ENCODE measurements around the gene CBR1. TPM values are rescaled to one million over a fixed set of nuclear protein-coding genes. Genes with fewer than 3 reads are reported as not detected.
A peak's percentile ranks its signal among the peaks of the same experiment; 100 is the strongest.

Gene CBR1
- total and polyA plus RNA-seq, 2 of the 8 experiments (the other 6 are each of a cell fraction or from before 2014, with no cell fraction given) = 1.8 to 207 TPM

- TF ChIP-seq, protein P1, sequence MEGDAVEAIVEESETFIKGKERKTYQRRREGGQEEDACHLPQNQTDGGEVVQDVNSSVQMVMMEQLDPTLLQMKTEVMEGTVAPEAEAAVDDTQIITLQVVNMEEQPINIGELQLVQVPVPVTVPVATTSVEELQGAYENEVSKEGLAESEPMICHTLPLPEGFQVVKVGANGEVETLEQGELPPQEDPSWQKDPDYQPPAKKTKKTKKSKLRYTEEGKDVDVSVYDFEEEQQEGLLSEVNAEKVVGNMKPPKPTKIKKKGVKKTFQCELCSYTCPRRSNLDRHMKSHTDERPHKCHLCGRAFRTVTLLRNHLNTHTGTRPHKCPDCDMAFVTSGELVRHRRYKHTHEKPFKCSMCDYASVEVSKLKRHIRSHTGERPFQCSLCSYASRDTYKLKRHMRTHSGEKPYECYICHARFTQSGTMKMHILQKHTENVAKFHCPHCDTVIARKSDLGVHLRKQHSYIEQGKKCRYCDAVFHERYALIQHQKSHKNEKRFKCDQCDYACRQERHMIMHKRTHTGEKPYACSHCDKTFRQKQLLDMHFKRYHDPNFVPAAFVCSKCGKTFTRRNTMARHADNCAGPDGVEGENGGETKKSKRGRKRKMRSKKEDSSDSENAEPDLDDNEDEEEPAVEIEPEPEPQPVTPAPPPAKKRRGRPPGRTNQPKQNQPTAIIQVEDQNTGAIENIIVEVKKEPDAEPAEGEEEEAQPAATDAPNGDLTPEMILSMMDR (IDR thresholded peaks at IDR 0.05; ENCODE audit: control extremely low read depth in 1 of 3, insufficient read depth in 1 of 3, low read depth in 1 of 3, low read length in 3 of 3) = peak; percentile 66 to 71 (median 69)
- TF ChIP-seq SP1 (IDR thresholded peaks at IDR 0.05; ENCODE audit: low read depth, low read length) = 0 out of 2 replicates have a peak, but pooled peaks have one; percentile 13
- no peak for TF ChIP-seq RXRA (IDR thresholded peaks at IDR 0.05; ENCODE audit: insufficient read depth, low read depth, low read length)
- TF ChIP-seq RAD21 (IDR thresholded peaks at IDR 0.05 in 1 of 2, conservative IDR thresholded peaks at IDR 0.05 in 1 of 2; ENCODE audit: low read depth in 2 of 2, low read length in 2 of 2) = peak; percentile 59 to 78
- TF ChIP-seq SP2 (IDR thresholded peaks at IDR 0.05; ENCODE audit: low read length) = no peak
- TF ChIP-seq ASH2L (IDR thresholded peaks at IDR 0.05; ENCODE audit: low read length) = peak; percentile 76
- TF ChIP-seq JUND (IDR thresholded peaks at IDR 0.05; ENCODE audit: low read length) = 0 out of 2 replicates have a peak, but pooled peaks have one; percentile 30
- no peak for TF ChIP-seq POLR2AphosphoS5 (IDR thresholded peaks at IDR 0.05; ENCODE audit: low read depth, low read length)
- TF ChIP-seq HDAC6 (IDR thresholded peaks at IDR 0.05; ENCODE audit: low read depth, low read length) = no peak
- TF ChIP-seq ZNF274 (IDR thresholded peaks at IDR 0.05; ENCODE audit: borderline replicate concordance, extremely low read depth, low read length) = no peak
- TF ChIP-seq MAFK (IDR thresholded peaks at IDR 0.05; ENCODE audit: low read depth, low read length) = no peak
- TF ChIP-seq TAF1 (IDR thresholded peaks at IDR 0.05; ENCODE audit: low read depth, low read length) = no peak
- TF ChIP-seq POU5F1 (IDR thresholded peaks at IDR 0.05; ENCODE audit: low read depth, low read length) = no peak
- no peak for TF ChIP-seq GTF2F1 (IDR thresholded peaks at IDR 0.05; ENCODE audit: borderline replicate concordance, low read depth, low read length)
- TF ChIP-seq KDM4A (IDR thresholded peaks at IDR 0.05; ENCODE audit: low read depth, low read length, severe bottlenecking) = no peak
- TF ChIP-seq EGR1 (IDR thresholded peaks at IDR 0.05; ENCODE audit: borderline replicate concordance, low read depth, low read length) = no peak
- no peak for TF ChIP-seq SAP30 (IDR thresholded peaks at IDR 0.05; ENCODE audit: insufficient read depth, insufficient replicate concordance, low read length)
- peak; percentile 40; the same call in 1 of the 2 replicates for TF ChIP-seq TBP (IDR thresholded peaks at IDR 0.05; ENCODE audit: low read depth, low read length)
- TF ChIP-seq, protein P2, sequence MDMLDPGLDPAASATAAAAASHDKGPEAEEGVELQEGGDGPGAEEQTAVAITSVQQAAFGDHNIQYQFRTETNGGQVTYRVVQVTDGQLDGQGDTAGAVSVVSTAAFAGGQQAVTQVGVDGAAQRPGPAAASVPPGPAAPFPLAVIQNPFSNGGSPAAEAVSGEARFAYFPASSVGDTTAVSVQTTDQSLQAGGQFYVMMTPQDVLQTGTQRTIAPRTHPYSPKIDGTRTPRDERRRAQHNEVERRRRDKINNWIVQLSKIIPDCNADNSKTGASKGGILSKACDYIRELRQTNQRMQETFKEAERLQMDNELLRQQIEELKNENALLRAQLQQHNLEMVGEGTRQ (IDR thresholded peaks at IDR 0.05; ENCODE audit: low read length) = no peak
- TF ChIP-seq JUN (IDR thresholded peaks at IDR 0.05; ENCODE audit: low read depth, low read length) = no peak
Measured at GRCh38 chr21:36104317-36105300, 34.8 kb downstream of the CBR1 start (continued).

Data from H1 (cell line).